H9 (cell line): ENCODE measurements around the gene DYNC1H1. TPM values are rescaled to one million over a fixed set of nuclear protein-coding genes. Genes with fewer than 3 reads are reported as not detected.

Experiments
- DNase-seq: peaks from one replicate; pipeline ENCODE4 v3.0.0-alpha.2; 2017
- H2AFZ ChIP-seq: one replicate; pipeline ENCODE4 v1.6.1; 2013; ENCODE audit warnings: mild to moderate bottlenecking, low read length, control low read depth, moderate library complexity
- H2AK5ac ChIP-seq: 2 replicates; pipeline ENCODE4 v1.6.1; 2013; ENCODE audit warnings: low read length, control low read depth, mixed read lengths; ENCODE audit not compliant: insufficient read length
- H2BK120ac ChIP-seq: one replicate; pipeline ENCODE4 v1.6.1; 2013; ENCODE audit warnings: low read depth, mild to moderate bottlenecking, low read length, control low read depth, inconsistent platforms; ENCODE audit not compliant: poor library complexity, severe bottlenecking
- H2BK12ac ChIP-seq: 2 replicates; pipeline ENCODE4 v1.6.1; 2013; ENCODE audit warnings: low read length, control low read depth, mixed read lengths, low read depth; ENCODE audit not compliant: insufficient read length
- H2BK15ac ChIP-seq: 2 replicates; pipeline ENCODE4 v1.6.1; 2013; ENCODE audit warnings: low read depth, low read length, control low read depth
- H2BK20ac ChIP-seq: one replicate; pipeline ENCODE4 v1.6.1; 2013; ENCODE audit warnings: low read depth, mild to moderate bottlenecking, low read length, control low read depth, inconsistent platforms; ENCODE audit not compliant: poor library complexity, severe bottlenecking
- H2BK5ac ChIP-seq: 2 replicates; pipeline ENCODE4 v1.6.1; 2013; ENCODE audit warnings: low read length, control low read depth, mixed read lengths; ENCODE audit not compliant: insufficient read length
- H3K14ac ChIP-seq: 2 replicates; pipeline ENCODE4 v1.6.1; 2013; ENCODE audit warnings: low read length, control low read depth; ENCODE audit not compliant: insufficient read depth
- H3K18ac ChIP-seq: 2 replicates; pipeline ENCODE4 v1.6.1; 2013; ENCODE audit warnings: low read depth, mild to moderate bottlenecking, mixed read lengths, low read length, control low read depth; ENCODE audit not compliant: insufficient read length
- H3K23ac ChIP-seq: 2 replicates; pipeline ENCODE4 v1.6.1; 2013; ENCODE audit warnings: low read length, control low read depth, mixed read lengths, low read depth; ENCODE audit not compliant: insufficient read length
- H3K23me2 ChIP-seq: 2 replicates; pipeline ENCODE4 v1.6.1; 2013; ENCODE audit warnings: low read depth, mild to moderate bottlenecking, mixed read lengths, low read length, control low read depth; ENCODE audit not compliant: insufficient read length, poor library complexity, severe bottlenecking
- H3K27ac ChIP-seq: 2 replicates; pipeline ENCODE4 v1.5.1; 2013; ENCODE audit warnings: low read length, control low read depth, mixed read lengths, low read depth; ENCODE audit not compliant: insufficient read length
- H3K27me3 ChIP-seq: 2 replicates; pipeline ENCODE4 v1.6.1; 2013; ENCODE audit warnings: low read length, control low read depth, inconsistent platforms; ENCODE audit not compliant: insufficient read depth
- H3K4ac ChIP-seq: 2 replicates; pipeline ENCODE4 v1.6.1; 2013; ENCODE audit warnings: low read depth, mild to moderate bottlenecking, control low read depth, inconsistent platforms, low read length, moderate library complexity
- H3K4me1 ChIP-seq: 2 replicates; pipeline ENCODE4 v1.6.1; 2013; ENCODE audit warnings: low read length, control low read depth, inconsistent platforms; ENCODE audit not compliant: insufficient read depth
- H3K4me2 ChIP-seq: 2 replicates; pipeline ENCODE4 v1.6.1; 2013; ENCODE audit warnings: low read length, control low read depth, mixed read lengths; ENCODE audit not compliant: insufficient read length, insufficient read depth
- H3K56ac ChIP-seq: 2 replicates; pipeline ENCODE4 v1.6.1; 2013; ENCODE audit warnings: low read depth, mild to moderate bottlenecking, mixed read lengths, low read length, control low read depth; ENCODE audit not compliant: insufficient read length
- H3K79me1 ChIP-seq: 2 replicates; pipeline ENCODE4 v1.6.1; 2013; ENCODE audit warnings: low read depth, mild to moderate bottlenecking, moderate library complexity, low read length, control low read depth, inconsistent platforms; ENCODE audit not compliant: insufficient read depth, poor library complexity, severe bottlenecking
- H3K79me2 ChIP-seq: 2 replicates; pipeline ENCODE4 v1.6.1; 2013; ENCODE audit warnings: low read length, control low read depth, inconsistent platforms; ENCODE audit not compliant: insufficient read depth
- H3K9ac ChIP-seq: 2 replicates; pipeline ENCODE4 v1.6.1; 2013; ENCODE audit warnings: low read length, control low read depth, mixed read lengths; ENCODE audit not compliant: insufficient read length; ENCODE audit errors: extremely low read depth
- H3K9me3 ChIP-seq: one replicate; pipeline ENCODE4 v1.6.1; 2013; ENCODE audit warnings: low read depth, low read length, inconsistent platforms; ENCODE audit not compliant: control insufficient read depth
- H3T11ph ChIP-seq: one replicate; pipeline ENCODE4 v1.6.1; 2013; ENCODE audit warnings: mild to moderate bottlenecking, low read length, control low read depth, inconsistent platforms
- H4K20me1 ChIP-seq: one replicate; pipeline ENCODE4 v1.6.1; 2013; ENCODE audit not compliant: control insufficient read depth, insufficient read length, insufficient read depth
- H4K5ac ChIP-seq: 2 replicates; pipeline ENCODE4 v1.6.1; 2013; ENCODE audit warnings: low read depth, mild to moderate bottlenecking, mixed read lengths, low read length, control low read depth; ENCODE audit not compliant: insufficient read length
- H4K8ac ChIP-seq: replicated peaks from 2 replicates; pipeline ENCODE4 v1.6.1; 2013; ENCODE audit warnings: low read length, control low read depth, mixed read lengths, low read depth; ENCODE audit not compliant: insufficient read length
- H4K91ac ChIP-seq: 2 replicates; pipeline ENCODE4 v1.6.1; 2013; ENCODE audit warnings: low read depth, mild to moderate bottlenecking, moderate library complexity, mixed read lengths, low read length, control low read depth; ENCODE audit not compliant: insufficient read length
- H3K27ac Mint-ChIP-seq, 3 experiments: 2 replicates in 2 of 3; 3 replicates in 1 of 3; pipeline ENCODE4 v1.8.0; 2020 to 2021; ENCODE audit warnings: mixed read lengths in 3 of 3, mild to moderate bottlenecking in 1 of 3, moderate library complexity in 1 of 3
- H3K27me3 Mint-ChIP-seq: 2 replicates; pipeline ENCODE4 v1.8.0; 2021; ENCODE audit warnings: low read depth, mild to moderate bottlenecking, moderate library complexity, mixed read lengths
- H3K36me3 Mint-ChIP-seq, 3 experiments: 2 replicates in 2 of 3; 3 replicates in 1 of 3; pipeline ENCODE4 v1.8.0; 2020 to 2021; ENCODE audit warnings: low read depth in 3 of 3, mixed read lengths in 3 of 3; ENCODE audit not compliant: insufficient read depth in 1 of 3
- H3K4me1 Mint-ChIP-seq, 2 experiments: 2 replicates each; pipeline ENCODE4 v1.8.0; 2020; ENCODE audit warnings: mixed read lengths in 2 of 2
- H3K4me3 Mint-ChIP-seq, 2 experiments: 2 replicates in 1 of 2; 3 replicates in 1 of 2; pipeline ENCODE4 v1.8.0; 2020 to 2021; ENCODE audit warnings: mild to moderate bottlenecking in 2 of 2, mixed read lengths in 2 of 2, moderate library complexity in 1 of 2
- H3K9me3 Mint-ChIP-seq, 2 experiments: 2 replicates in 1 of 2; 3 replicates in 1 of 2; pipeline ENCODE4 v1.8.0; 2020; ENCODE audit warnings: mild to moderate bottlenecking in 2 of 2, mixed read lengths in 2 of 2, moderate library complexity in 1 of 2
- WGBS: extraction: QIAGEN DNeasy Blood & Tissue Kit; methylation state at CpG from one replicate; pipeline ENCODE4 v1.1.7; 2013; ENCODE audit warnings: missing lambda C conversion rate, low lambda C conversion rate, mixed read lengths; ENCODE audit not compliant: insufficient read length; ENCODE audit errors: extremely low coverage; 5-methylcytosine and 5-hydroxymethylcytosine counted together
- long read RNA-seq: library from polyadenylated mRNA; unstranded; transcript quantifications from one replicate; pipeline ENCODE4 v2.0.0, GENCODE V29; 2020
- total RNA-seq: library from RNA; stranded (reverse); gene quantifications from 2 replicates; pipeline ENCODE4 v1.2.1, GENCODE V29; 2021
- TF ChIP-seq, protein P1 (sequence below): fragments of 200-600 bp; sonication (generic); conservative IDR thresholded peaks from 3 replicates; pipeline ENCODE4 v1.8.0; 2021; ENCODE audit warnings: antibody characterized with exemption, mild to moderate bottlenecking

The DYNC1H1 gene
- total RNA-seq = 319 and 359 TPM in 2 replicates
- long read RNA-seq, partial matches to known transcripts = 481 of 491 reads
- long read RNA-seq, other reads (novel, unspliced or antisense) = 9 of 491 reads

- Histone ChIP-seq H2BK12ac (no peak within 1 kb of the TSS), H3K14ac (peak within 1 kb of the TSS; percentile 14), H3K18ac (peak within 1 kb of the TSS; percentile 56), H4K91ac (no peak within 1 kb of the TSS), H4K8ac (no peak within 1 kb of the TSS), H3K79me1 (peaks cover 3% of the 10 kb centered on the region), H2AK5ac (no peak within 1 kb of the TSS), H3K27ac (no peak within 1 kb of the TSS), H2BK20ac (no peak within 1 kb of the TSS), H3K23ac (no peak within 1 kb of the TSS), H2AFZ (no peak within 1 kb of the TSS), H3K56ac (no peak within 1 kb of the TSS), H3T11ph (no peak within 1 kb of the TSS), H3K79me2 (peaks cover 26% of the 10 kb centered on the region; the same call in 1 of the 2 replicates), H4K5ac (no peak within 1 kb of the TSS), H3K4me1 (no peaks in the 10 kb centered on the region), H3K4ac (no peak within 1 kb of the TSS), H3K4me2 (peak within 1 kb of the TSS; percentile 91), H4K20me1 (no peaks in the 10 kb centered on the region), H3K9ac (peak within 1 kb of the TSS; percentile 79), H3K9me3 (no peaks in the 10 kb centered on the region), H2BK15ac (no peak within 1 kb of the TSS), H2BK120ac (no peak within 1 kb of the TSS), H3K23me2 (peaks cover 14% of the 10 kb centered on the region), H2BK5ac (no peak within 1 kb of the TSS), H3K27me3 (peaks cover 4% of the 10 kb centered on the region; the same call in 1 of the 2 replicates)
- Mint-ChIP-seq H3K27ac (peak within 1 kb of the TSS in 2 of 3 experiments; percentile 67 to 93; a peak in 3 of 7 replicates), H3K9me3 (no peaks in the 10 kb centered on the region; a peak in 1 of 5 replicates), H3K27me3 (peaks cover 42% of the 10 kb centered on the region), H3K4me1 (peaks cover 25 to 31% of the 10 kb centered on the region in 2 experiments), H3K36me3 (peaks cover 7 to 16% (median 14%) of the 10 kb centered on the region in 3 experiments; a peak in 6 of 7 replicates), H3K4me3 (peak within 1 kb of the TSS; percentile 91 to 93)
- TF ChIP-seq, protein P1, sequence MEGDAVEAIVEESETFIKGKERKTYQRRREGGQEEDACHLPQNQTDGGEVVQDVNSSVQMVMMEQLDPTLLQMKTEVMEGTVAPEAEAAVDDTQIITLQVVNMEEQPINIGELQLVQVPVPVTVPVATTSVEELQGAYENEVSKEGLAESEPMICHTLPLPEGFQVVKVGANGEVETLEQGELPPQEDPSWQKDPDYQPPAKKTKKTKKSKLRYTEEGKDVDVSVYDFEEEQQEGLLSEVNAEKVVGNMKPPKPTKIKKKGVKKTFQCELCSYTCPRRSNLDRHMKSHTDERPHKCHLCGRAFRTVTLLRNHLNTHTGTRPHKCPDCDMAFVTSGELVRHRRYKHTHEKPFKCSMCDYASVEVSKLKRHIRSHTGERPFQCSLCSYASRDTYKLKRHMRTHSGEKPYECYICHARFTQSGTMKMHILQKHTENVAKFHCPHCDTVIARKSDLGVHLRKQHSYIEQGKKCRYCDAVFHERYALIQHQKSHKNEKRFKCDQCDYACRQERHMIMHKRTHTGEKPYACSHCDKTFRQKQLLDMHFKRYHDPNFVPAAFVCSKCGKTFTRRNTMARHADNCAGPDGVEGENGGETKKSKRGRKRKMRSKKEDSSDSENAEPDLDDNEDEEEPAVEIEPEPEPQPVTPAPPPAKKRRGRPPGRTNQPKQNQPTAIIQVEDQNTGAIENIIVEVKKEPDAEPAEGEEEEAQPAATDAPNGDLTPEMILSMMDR = no peak
- WGBS = no CpG with 5 or more reads among the region's 115 CpGs
- DNase-seq = peak; percentile 93
Measured at GRCh38 chr14:101964297-101965180, at the start of gene DYNC1H1. TSS of gene DYNC1H1 (plus strand) at chr14:101964573. CDS start at chr14:101964692, 119 bp downstream.
